Coronary artery (tissue), 2 donors: ENCODE measurements around the gene ERGIC3.
A peak's percentile ranks its signal among the peaks of the same experiment; 100 is the strongest.

Experiments
- DNase-seq: peaks from one replicate; pipeline ENCODE4 v3.0.0-alpha.2; 2017; ENCODE audit warnings: low spot score
- H3K27ac ChIP-seq, 2 donors: fragments of 200-600 bp; sonication (generic); one replicate each; pipeline ENCODE4 v1.5.1; 2016 to 2019
- H3K4me3 ChIP-seq: fragments of 200-600 bp; sonication (generic); 2 replicates; pipeline ENCODE4 v1.5.1; 2016; ENCODE audit warnings: mild to moderate bottlenecking, moderate library complexity
- CTCF ChIP-seq: fragments of 200-600 bp; sonication (generic); IDR thresholded peaks from one replicate; pipeline ENCODE4 v1.5.1; 2019; ENCODE audit warnings: antibody characterized with exemption

ERGIC3 gene

GRCh38 chr20:35575958-35576357, 34.1 kb downstream of the ERGIC3 start:
- peak; percentile 45 for DNase-seq
- no peak overlapping the region for H3K27ac ChIP-seq
- TF ChIP-seq CTCF, result no peak
- no peak overlapping the region for H3K4me3 ChIP-seq

GRCh38 chr20:35576816-35577215, 34.9 kb downstream of the ERGIC3 start:
- Histone ChIP-seq H3K4me3 (no peak overlapping the region), H3K27ac (no peak overlapping the region)
- TF ChIP-seq CTCF, result no peak
- DNase-seq, result peak; percentile 46

- Histone ChIP-seq H3K27ac (no peak overlapping the region), H3K4me3 (no peak overlapping the region)
- no peak for DNase-seq
- no peak for TF ChIP-seq CTCF
These were observed 36.6 kb downstream of the ERGIC3 start for GRCh38 chr20:35578469-35578868.

- no peak overlapping the region for H3K4me3 ChIP-seq
- DNase-seq, result no peak
- no peak overlapping the region for H3K27ac ChIP-seq
- no peak for TF ChIP-seq CTCF
These were observed 37.3 kb downstream of the ERGIC3 start for GRCh38 chr20:35579196-35579595.

GRCh38 chr20:35582131-35582530, 40.3 kb downstream of the ERGIC3 start:
- H3K27ac ChIP-seq, result no peak overlapping the region
- no peak for DNase-seq
- no peak for TF ChIP-seq CTCF

GRCh38 chr20:35582741-35583404, 41.0 kb downstream of the ERGIC3 start:
- DNase-seq, result no peak
- no peak overlapping the region for H3K4me3 ChIP-seq
- H3K27ac ChIP-seq, result no peak overlapping the region
- TF ChIP-seq CTCF, result no peak

More at GRCh38 chr20:35582131-35582530, 40.3 kb downstream of the ERGIC3 start:
- H3K4me3 ChIP-seq, result no peak overlapping the region
